OCI-LY7 (cell line): Measurements from ENCODE around the gene PRDM4. TPM values are rescaled to one million over a fixed set of nuclear protein-coding genes. Genes with fewer than 3 reads are reported as not detected.

Experiments
- BruUV-seq: library from RNA; stranded (reverse); fragments of 400-500 nt; replicated peaks from 2 replicates; lab custom pipeline; 2021; lab: Mats Ljungman, UMichigan
- CTCF ChIA-PET: fragments of 300-600 bp; sonication (Branson Sonifier 250); formaldehyde crosslinking; loops from one replicate; lab custom pipeline; 2022; ENCODE audit warnings: antibody characterized with exemption; ENCODE audit not compliant: unreplicated experiment; lab: Charles Lee
- POLR2A ChIA-PET: fragments of 300-600 bp; sonication (Branson Sonifier 250); formaldehyde crosslinking; loops from one replicate; lab custom pipeline; 2022; ENCODE audit warnings: antibody characterized with exemption; lab: Charles Lee
- DNase-seq: peaks from one replicate; pipeline ENCODE4 v3.0.0-alpha.2; 2015; ENCODE audit warnings: low spot score
- H2AFZ ChIP-seq: fragments of 200-600 bp; sonication (generic), shearing (Covaris generic); 2 replicates; pipeline ENCODE4 v1.6.1; 2014; ENCODE audit warnings: mild to moderate bottlenecking, antibody characterized with exemption, low read length, moderate library complexity
- H3K27ac ChIP-seq: fragments of 200-600 bp; sonication (generic); 2 replicates; pipeline ENCODE4 v1.5.1; 2014; ENCODE audit warnings: mixed run types, low read depth, mild to moderate bottlenecking, moderate library complexity, low read length, inconsistent platforms; ENCODE audit not compliant: poor library complexity, severe bottlenecking
- H3K36me3 ChIP-seq: fragments of 200-600 bp; sonication (generic); 2 replicates; pipeline ENCODE4 v1.6.1; 2014; ENCODE audit warnings: mild to moderate bottlenecking, antibody characterized with exemption, low read length, moderate library complexity, mixed read lengths; ENCODE audit not compliant: insufficient read depth
- H3K4me1 ChIP-seq: fragments of 200-600 bp; sonication (generic); 2 replicates; pipeline ENCODE4 v1.5.1; 2014; ENCODE audit warnings: mild to moderate bottlenecking, low read length; ENCODE audit not compliant: insufficient read depth, poor library complexity, severe bottlenecking
- H3K4me2 ChIP-seq: fragments of 200-600 bp; sonication (generic); 2 replicates; pipeline ENCODE4 v1.6.1; 2014; ENCODE audit warnings: mild to moderate bottlenecking, low read length
- H3K4me3 ChIP-seq: fragments of 200-600 bp; sonication (generic); 2 replicates; pipeline ENCODE4 v1.5.1; 2014; ENCODE audit warnings: mild to moderate bottlenecking, low read depth, low read length; ENCODE audit not compliant: poor library complexity, severe bottlenecking
- H3K79me2 ChIP-seq: fragments of 200-600 bp; sonication (generic); 2 replicates; pipeline ENCODE4 v1.6.1; 2016; ENCODE audit warnings: low read depth, mild to moderate bottlenecking, low read length, moderate library complexity, mixed read lengths; ENCODE audit not compliant: insufficient read depth
- H3K9me2 ChIP-seq: fragments of 200-600 bp; sonication (generic); 2 replicates; pipeline ENCODE4 v1.6.1; 2016; ENCODE audit warnings: mild to moderate bottlenecking, low read length, mixed read lengths; ENCODE audit not compliant: insufficient read depth
- H3K9me3 ChIP-seq: fragments of 200-600 bp; sonication (generic); 2 replicates; pipeline ENCODE4 v1.6.1; 2014; ENCODE audit warnings: mild to moderate bottlenecking, mixed run types, low read length, mixed read lengths
- H4K20me1 ChIP-seq: fragments of 200-600 bp; sonication (generic); 2 replicates; pipeline ENCODE4 v1.6.1; 2014; ENCODE audit warnings: mild to moderate bottlenecking, antibody characterized with exemption, low read length, moderate library complexity, mixed read lengths; ENCODE audit not compliant: insufficient read depth
- CTCF ChIP-seq: fragments of 200-600 bp; sonication (generic); conservative IDR thresholded peaks from 2 replicates; pipeline ENCODE4 v1.5.1; 2014; ENCODE audit warnings: mild to moderate bottlenecking, antibody characterized with exemption, low read length, moderate library complexity, mixed read lengths
- EZH2phosphoT487 ChIP-seq: fragments of 200-600 bp; sonication (generic); IDR thresholded peaks from 2 replicates; pipeline ENCODE4 v1.6.1; 2018; ENCODE audit warnings: low read depth, borderline replicate concordance, mild to moderate bottlenecking, mixed run types, antibody characterized with exemption, low read length, moderate library complexity, mixed read lengths
- intact Hi-C: fragments of 100-400 bp; cut with micrococcal nuclease; formaldehyde crosslinking; loops from one replicate; pipeline ENCODE4 v1.10.0; 2022; ENCODE audit not compliant: unreplicated experiment
- total RNA-seq, 2 experiments: library from RNA; depleted of rRNA in 1 of 2; stranded (reverse); fragments of >200 nt in 1 of 2; shearing (Covaris generic) in 1 of 2; gene quantifications; 2 replicates each; pipeline ENCODE4 v1.2.3, GENCODE V29; 2014 to 2022

Gene PRDM4
- total RNA-seq, 2 experiments from 2014 or later = 28.3 to 28.7 TPM

- peaks cover 20% of the 10 kb centered on the region for H3K4me1 ChIP-seq
- intact Hi-C loops = no loop called here
- BruUV-seq = no TSS peak
- CTCF ChIA-PET = no interaction called here
- TF ChIP-seq CTCF = no peak
- TF ChIP-seq EZH2phosphoT487 = no peak
- POLR2A ChIA-PET = interaction anchor here (0.6 to 0.7 kb wide), 2 partner anchors 25 to 33 kb away, joined by 3 to 4 read pairs; no protein-coding TSS in a partner anchor
- H3K36me3 ChIP-seq = no peaks in the 10 kb centered on the region
- H4K20me1 ChIP-seq = no peaks in the 10 kb centered on the region
- no peaks in the 10 kb centered on the region for H3K9me3 ChIP-seq
- no peaks in the 10 kb centered on the region for H3K79me2 ChIP-seq
- no peak for DNase-seq
- no peak overlapping the region for H3K4me3 ChIP-seq
- H2AFZ ChIP-seq = no peak overlapping the region
- no peak overlapping the region for H3K27ac ChIP-seq
- H3K9me2 ChIP-seq = no peaks in the 10 kb centered on the region
- no peak overlapping the region for H3K4me2 ChIP-seq
Measured at GRCh38 chr12:107776171-107776570, 15.2 kb upstream of the PRDM4 start.

GRCh38 chr12:107775093-107775721, 14.3 kb upstream of the PRDM4 start:
- intact Hi-C loops = no loop called here
- ChIA-PET CTCF (no interaction called here), POLR2A (interaction anchor here (0.8 kb wide), 1 partner anchor 9 kb away, joined by 3 read pairs; no protein-coding TSS in a partner anchor)
- H3K79me2 ChIP-seq = no peaks in the 10 kb centered on the region
- no peak overlapping the region for H2AFZ ChIP-seq
- H3K4me2 ChIP-seq = no peak overlapping the region
- H3K4me1 ChIP-seq = peaks cover 18% of the 10 kb centered on the region
- H3K9me3 ChIP-seq = no peaks in the 10 kb centered on the region
- no TSS peak for BruUV-seq
- TF ChIP-seq EZH2phosphoT487 (no peak), CTCF (no peak)
- H3K36me3 ChIP-seq = no peaks in the 10 kb centered on the region
- no peak overlapping the region for H3K4me3 ChIP-seq
- no peak overlapping the region for H3K27ac ChIP-seq
- no peaks in the 10 kb centered on the region for H3K9me2 ChIP-seq
- no peaks in the 10 kb centered on the region for H4K20me1 ChIP-seq
- DNase-seq = no peak

- TF ChIP-seq CTCF = no peak
- no peak for TF ChIP-seq EZH2phosphoT487
- H3K9me2 ChIP-seq = no peaks in the 10 kb centered on the region
- no peak within 1 kb of the TSS for H2AFZ ChIP-seq
- H3K4me3 ChIP-seq = no peak within 1 kb of the TSS
- H3K4me2 ChIP-seq = no peak within 1 kb of the TSS
- no TSS peak for BruUV-seq
- H3K4me1 ChIP-seq = peaks cover 11% of the 10 kb centered on the region
- H3K79me2 ChIP-seq = no peaks in the 10 kb centered on the region
- ChIA-PET CTCF (no interaction called here), POLR2A (interaction anchor here (0.8 kb wide), 1 partner anchor 9 kb away, joined by 3 read pairs; no protein-coding TSS in a partner anchor)
- no peaks in the 10 kb centered on the region for H3K9me3 ChIP-seq
- no peak for DNase-seq
- no peak within 1 kb of the TSS for H3K27ac ChIP-seq
- no peaks in the 10 kb centered on the region for H4K20me1 ChIP-seq
- intact Hi-C loops = no loop called here
- no peaks in the 10 kb centered on the region for H3K36me3 ChIP-seq
Measured at GRCh38 chr12:107774349-107775029, 13.6 kb upstream of the PRDM4 start, which contains the start of gene ASCL4. Gene ASCL4 (plus strand): TSS chr12:107774704. CDS start chr12:107775219, 515 bp downstream.
